MCF 10A (cell line): ENCODE data around the gene LARGE2. TPM values are rescaled to one million over a fixed set of nuclear protein-coding genes. Genes with fewer than 3 reads are reported as not detected.

Experiments used
- Bru-seq: library from RNA; stranded (reverse); fragments of 400-500 nt; gene quantifications from one replicate; lab custom pipeline; 2021; lab: Mats Ljungman, UMichigan
- BruChase-seq, 2 experiments: library from RNA; stranded (reverse); fragments of 400-500 nt; gene quantifications; one replicate each; lab custom pipeline; 2021; lab: Mats Ljungman, UMichigan
- BruUV-seq: library from RNA; stranded (reverse); fragments of 400-500 nt; replicated peaks from 2 replicates; lab custom pipeline; 2021; lab: Mats Ljungman, UMichigan
- CTCF ChIA-PET: fragments of 300-600 bp; sonication (Branson Sonifier 250); formaldehyde crosslinking; extraction: SDS; loops from one replicate; lab custom pipeline; 2021; ENCODE audit warnings: antibody characterized with exemption, inconsistent platforms; lab: Yijun Ruan, JAX
- POLR2A ChIA-PET: fragments of 300-600, 350-650 bp; sonication (Branson Sonifier 250); formaldehyde crosslinking; extraction: SDS; loops from one replicate; lab custom pipeline; 2020; ENCODE audit warnings: antibody characterized with exemption, inconsistent platforms; lab: Yijun Ruan, JAX
- DNase-seq: peaks from one replicate; pipeline ENCODE4 v3.0.0-alpha.2; 2018; ENCODE audit not compliant: unreplicated experiment
- H3K27ac Mint-ChIP-seq: one replicate; pipeline ENCODE4 v1.8.0; 2022; ENCODE audit warnings: mild to moderate bottlenecking, low read depth, mixed read lengths; ENCODE audit not compliant: unreplicated experiment
- H3K27me3 Mint-ChIP-seq: one replicate; pipeline ENCODE4 v1.8.0; 2022; ENCODE audit warnings: mixed read lengths; ENCODE audit not compliant: insufficient read depth, unreplicated experiment
- H3K36me3 Mint-ChIP-seq: one replicate; pipeline ENCODE4 v1.8.0; 2022; ENCODE audit warnings: mild to moderate bottlenecking, moderate library complexity, mixed read lengths; ENCODE audit not compliant: insufficient read depth, unreplicated experiment
- H3K4me1 Mint-ChIP-seq: one replicate; pipeline ENCODE4 v1.8.0; 2022; ENCODE audit warnings: mixed read lengths; ENCODE audit not compliant: insufficient read depth, unreplicated experiment
- H3K4me3 Mint-ChIP-seq: one replicate; pipeline ENCODE4 v1.8.0; 2022; ENCODE audit warnings: mild to moderate bottlenecking, moderate library complexity, mixed read lengths; ENCODE audit not compliant: unreplicated experiment
- H3K9me3 Mint-ChIP-seq: one replicate; pipeline ENCODE4 v1.8.0; 2022; ENCODE audit warnings: mixed read lengths; ENCODE audit not compliant: unreplicated experiment
- intact Hi-C: fragments of 100-400 bp; cut with micrococcal nuclease; formaldehyde crosslinking; loops from 2 replicates; pipeline ENCODE4 v1.14.1; 2022
- long read RNA-seq: library from polyadenylated mRNA; stranded (forward); transcript quantifications from one replicate; pipeline ENCODE4 v2.0.0, GENCODE V29; 2022
- total RNA-seq: library from RNA; stranded (reverse); gene quantifications from 2 replicates; pipeline ENCODE4 v1.2.3, GENCODE V29; 2022
- TF ChIP-seq, protein P1 (sequence below): fragments of 200-600 bp; IDR thresholded peaks from one replicate; pipeline ENCODE4 v1.8.0; 2022; ENCODE audit warnings: antibody characterized with exemption, mild to moderate bottlenecking; ENCODE audit not compliant: unreplicated experiment

LARGE2 gene
- total RNA-seq (0.52 and 0.91 TPM in 2 replicates), Bru-seq, nascent RNA (percentile 16 among the genes with signal in this experiment), BruChase-seq, experiment 1, labeled RNA remaining after a 6-hour chase (percentile 16 among the genes with signal in this experiment), BruChase-seq, experiment 2, labeled RNA remaining after a 2-hour chase (percentile 19 among the genes with signal in this experiment)
- long read RNA-seq, partial matches to known transcripts = 1 of 4 reads
- long read RNA-seq, other reads (novel, unspliced or antisense) = 3 of 4 reads

DNA sequence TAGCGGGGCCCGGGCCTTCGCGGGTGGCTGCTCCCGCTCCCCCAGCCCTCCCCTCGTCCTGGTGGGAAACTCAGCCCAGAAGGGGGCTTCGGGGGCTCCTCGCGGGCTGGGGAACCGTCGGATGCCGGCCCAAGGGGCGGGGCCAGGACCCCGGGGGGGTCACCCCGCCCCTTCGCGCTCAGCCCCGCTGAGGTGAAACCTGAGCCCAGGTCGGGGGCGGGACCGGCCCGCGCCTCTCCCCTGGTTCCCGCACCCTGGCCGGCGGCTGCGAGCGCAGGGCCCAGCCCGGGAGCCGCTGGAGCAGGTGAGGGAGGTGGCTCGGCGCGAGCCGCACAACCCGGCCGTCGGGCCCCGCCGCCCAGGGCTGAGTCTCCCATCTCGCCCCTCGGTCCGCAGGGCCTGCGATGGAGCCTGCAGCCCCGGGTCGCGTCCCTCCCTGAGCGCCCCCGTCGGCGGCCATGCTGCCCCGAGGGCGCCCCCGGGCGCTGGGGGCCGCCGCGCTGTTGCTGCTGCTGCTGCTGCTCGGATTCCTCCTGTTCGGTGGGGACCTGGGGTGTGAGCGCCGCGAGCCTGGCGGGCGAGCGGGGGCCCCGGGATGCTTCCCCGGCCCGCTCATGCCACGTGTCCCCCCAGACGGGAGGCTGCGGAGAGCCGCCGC lies at the start of gene LARGE2:
Gene LARGE2 (plus strand): TSS at position 232 of the 658 bp plus-strand sequence. CDS start 227 bp downstream, at position 459.
- intact Hi-C loops = no loop called here
- no peak within 1 kb of the TSS for H3K27ac Mint-ChIP-seq
- ChIA-PET POLR2A (interaction anchor here (0.9 to 1.0 kb wide), 2 partner anchors 76 to 778 kb away, joined by 3 to 4 read pairs; partner anchors contain the start of genes CRY2 and ZNF408), CTCF (interaction anchor here (0.6 kb wide), 1 partner anchor 7 kb away, joined by 4 read pairs; no protein-coding TSS in a partner anchor)
- H3K4me3 Mint-ChIP-seq = peak within 1 kb of the TSS; percentile 51
- H3K27me3 Mint-ChIP-seq = no peaks in the 10 kb centered on the region
- H3K4me1 Mint-ChIP-seq = peaks cover 9% of the 10 kb centered on the region
- no TSS peak for BruUV-seq
- no peaks in the 10 kb centered on the region for H3K9me3 Mint-ChIP-seq
- peaks cover 6% of the 10 kb centered on the region for H3K36me3 Mint-ChIP-seq
- TF ChIP-seq, protein P1, sequence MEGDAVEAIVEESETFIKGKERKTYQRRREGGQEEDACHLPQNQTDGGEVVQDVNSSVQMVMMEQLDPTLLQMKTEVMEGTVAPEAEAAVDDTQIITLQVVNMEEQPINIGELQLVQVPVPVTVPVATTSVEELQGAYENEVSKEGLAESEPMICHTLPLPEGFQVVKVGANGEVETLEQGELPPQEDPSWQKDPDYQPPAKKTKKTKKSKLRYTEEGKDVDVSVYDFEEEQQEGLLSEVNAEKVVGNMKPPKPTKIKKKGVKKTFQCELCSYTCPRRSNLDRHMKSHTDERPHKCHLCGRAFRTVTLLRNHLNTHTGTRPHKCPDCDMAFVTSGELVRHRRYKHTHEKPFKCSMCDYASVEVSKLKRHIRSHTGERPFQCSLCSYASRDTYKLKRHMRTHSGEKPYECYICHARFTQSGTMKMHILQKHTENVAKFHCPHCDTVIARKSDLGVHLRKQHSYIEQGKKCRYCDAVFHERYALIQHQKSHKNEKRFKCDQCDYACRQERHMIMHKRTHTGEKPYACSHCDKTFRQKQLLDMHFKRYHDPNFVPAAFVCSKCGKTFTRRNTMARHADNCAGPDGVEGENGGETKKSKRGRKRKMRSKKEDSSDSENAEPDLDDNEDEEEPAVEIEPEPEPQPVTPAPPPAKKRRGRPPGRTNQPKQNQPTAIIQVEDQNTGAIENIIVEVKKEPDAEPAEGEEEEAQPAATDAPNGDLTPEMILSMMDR = no peak
- peak; percentile 51 for DNase-seq

DNA sequence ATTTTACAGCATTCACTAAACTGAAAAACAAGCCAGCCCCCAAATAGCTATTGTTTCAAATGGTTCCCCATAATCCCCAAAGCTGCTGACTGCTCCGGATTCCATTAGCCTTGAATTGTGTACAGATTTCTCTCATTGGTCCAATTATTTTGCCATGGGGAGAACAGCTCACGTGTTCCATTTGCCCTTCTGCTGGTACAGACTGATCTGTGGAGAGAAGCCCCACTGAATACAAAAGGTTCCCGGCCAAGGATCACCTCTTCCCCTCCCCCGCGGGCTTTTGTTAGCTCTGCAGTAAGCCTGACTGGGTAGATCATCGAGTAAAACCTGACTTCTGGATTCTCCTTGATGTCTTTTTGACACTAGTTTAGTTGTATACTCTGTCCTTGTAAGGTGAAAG lies 46.1 kb upstream of the LARGE2 start:
- CTCF ChIA-PET = no interaction called here
- POLR2A ChIA-PET = interaction anchor here (0.7 kb wide), 1 partner anchor 14 kb away, joined by 3 read pairs; no protein-coding TSS in a partner anchor
- no peak overlapping the region for H3K27ac Mint-ChIP-seq

DNA sequence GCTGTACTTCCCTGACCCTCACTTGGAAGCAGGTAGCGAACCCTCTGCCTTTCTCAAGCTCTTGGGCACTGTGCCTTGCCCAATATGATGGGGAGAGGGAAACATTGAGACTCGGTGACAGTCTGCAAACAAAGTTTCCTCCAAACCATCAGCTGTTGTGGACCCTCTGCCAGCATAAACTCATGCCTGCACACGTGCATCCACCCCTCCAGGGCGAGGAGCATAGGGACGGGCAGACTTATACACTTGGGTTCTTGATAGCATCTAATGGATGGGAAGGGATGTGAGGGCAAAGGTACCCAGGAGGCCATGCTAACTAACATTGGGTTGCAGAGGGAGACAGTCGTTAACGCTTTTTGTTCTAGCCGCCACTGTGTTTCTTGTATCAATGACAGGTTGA lies 45.2 kb upstream of the LARGE2 start:
- TF ChIP-seq, protein P1 = no peak
- Mint-ChIP-seq H3K27me3 (no peaks in the 10 kb centered on the region), H3K27ac (no peak overlapping the region), H3K9me3 (no peaks in the 10 kb centered on the region), H3K36me3 (peaks cover 12% of the 10 kb centered on the region), H3K4me1 (peaks cover 12% of the 10 kb centered on the region), H3K4me3 (no peak overlapping the region)
- no peak for DNase-seq
- ChIA-PET POLR2A (no interaction called here), CTCF (no interaction called here)
- intact Hi-C loops = no loop called here
- BruUV-seq = no TSS peak

More for the DNA sequence above, 46.1 kb upstream of the LARGE2 start:
- intact Hi-C loops = no loop called here
- Mint-ChIP-seq H3K4me3 (no peak overlapping the region), H3K9me3 (no peaks in the 10 kb centered on the region), H3K36me3 (peaks cover 16% of the 10 kb centered on the region), H3K4me1 (peaks cover 12% of the 10 kb centered on the region), H3K27me3 (no peaks in the 10 kb centered on the region)
- BruUV-seq = no TSS peak
- no peak for DNase-seq
- TF ChIP-seq, protein P1 = no peak

DNA sequence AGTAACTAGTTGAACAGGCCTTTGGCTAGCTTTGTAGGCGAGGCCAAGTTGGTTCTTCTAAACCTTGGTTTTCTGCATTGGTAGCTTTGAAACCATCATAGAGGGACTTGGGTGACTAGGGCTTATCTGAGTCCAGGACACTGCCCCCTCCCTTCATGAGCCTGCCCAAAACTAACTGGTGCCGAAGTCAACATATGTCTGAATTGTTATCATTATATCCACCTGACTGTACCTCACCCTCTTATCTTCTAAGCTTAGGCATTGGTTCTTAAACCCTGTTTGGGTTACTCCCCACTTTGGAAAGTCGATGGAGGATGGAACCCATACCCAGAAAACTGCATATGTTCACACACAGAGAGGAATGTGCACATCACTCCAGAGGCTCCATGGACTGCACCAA lies 44.6 kb upstream of the LARGE2 start:
- no peaks in the 10 kb centered on the region for H3K27me3 Mint-ChIP-seq
- peaks cover 12% of the 10 kb centered on the region for H3K4me1 Mint-ChIP-seq
- H3K36me3 Mint-ChIP-seq = peaks cover 12% of the 10 kb centered on the region
- DNase-seq = no peak
- POLR2A ChIA-PET = no interaction called here
- H3K9me3 Mint-ChIP-seq = no peaks in the 10 kb centered on the region
- CTCF ChIA-PET = no interaction called here
- intact Hi-C loops = no loop called here
- H3K27ac Mint-ChIP-seq = no peak overlapping the region
- no peak overlapping the region for H3K4me3 Mint-ChIP-seq
- no TSS peak for BruUV-seq
- TF ChIP-seq, protein P1 = no peak
